SJSA1 (cell line): Measurements from ENCODE around the gene DNAJC12. TPM values are rescaled to one million over a fixed set of nuclear protein-coding genes. Genes with fewer than 3 reads are reported as not detected.
"Not testable (repeated sequence)": the region's sequence is repeated elsewhere in the genome, so short reads cannot be mapped to it uniquely, and the experiment has no call there.

Experiments
- DNase-seq, 2 experiments: peaks; one replicate each; pipeline ENCODE4 v3.0.0-alpha.2; 2015 to 2020; ENCODE audit warnings: low spot score in 2 of 2, low read depth in 1 of 2
- H3K27ac ChIP-seq: fragments of 250-450 bp; sonication (Bioruptor Pico); 2 replicates; pipeline ENCODE4 v1.5.1; 2020; ENCODE audit warnings: mild to moderate bottlenecking, moderate library complexity
- H3K27me3 ChIP-seq: fragments of 250-450 bp; sonication (Bioruptor Pico); replicated peaks from 2 replicates; pipeline ENCODE4 v1.5.1; 2020; ENCODE audit warnings: mild to moderate bottlenecking, moderate library complexity
- H3K36me3 ChIP-seq: fragments of 250-450 bp; sonication (Bioruptor Pico); 2 replicates; pipeline ENCODE4 v1.5.1; 2020; ENCODE audit warnings: mild to moderate bottlenecking
- H3K4me1 ChIP-seq: fragments of 250-450 bp; sonication (Bioruptor Pico); replicated peaks from 2 replicates; pipeline ENCODE4 v1.6.1; 2021; ENCODE audit warnings: mild to moderate bottlenecking
- H3K4me3 ChIP-seq: fragments of 250-450 bp; sonication (Bioruptor Pico); 2 replicates; pipeline ENCODE4 v1.5.1; 2020; ENCODE audit warnings: mild to moderate bottlenecking
- H3K9me3 ChIP-seq: fragments of 250-450 bp; sonication (Bioruptor Pico); replicated peaks from 2 replicates; pipeline ENCODE4 v1.5.1; 2020; ENCODE audit warnings: mild to moderate bottlenecking
- total RNA-seq: library from RNA; depleted of rRNA; stranded (reverse); fragments of >200 nt; shearing (Covaris generic); gene quantifications from 2 replicates; pipeline ENCODE4 v1.2.3, GENCODE V29; 2014

DNAJC12 gene
- total RNA-seq, 1 experiment from 2014 or later: 1.1 TPM

DNA sequence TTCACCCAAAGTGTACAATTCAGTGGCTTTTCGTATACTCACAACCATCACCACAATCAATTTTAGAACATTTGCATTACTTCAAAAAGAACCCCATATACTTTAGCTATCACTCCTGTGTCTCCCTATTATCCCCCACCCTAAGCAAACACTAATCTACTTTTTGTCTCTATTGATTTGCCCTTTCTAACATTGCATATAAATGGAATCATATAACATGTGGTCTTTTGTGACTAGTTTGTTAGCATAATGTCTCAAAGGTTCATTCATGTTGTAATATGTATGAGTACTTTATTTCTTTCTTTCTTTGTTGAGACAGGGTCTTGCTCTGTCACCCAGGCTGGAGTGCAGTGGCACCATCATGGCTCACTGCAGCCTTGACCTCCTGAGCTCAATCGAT lies 21.0 kb upstream of the DNAJC12 start:
- Histone ChIP-seq H3K27me3 (no peaks in the 10 kb centered on the region), H3K9me3 (no peaks in the 10 kb centered on the region), H3K36me3 (no peaks in the 10 kb centered on the region), H3K4me1 (no peaks in the 10 kb centered on the region), H3K27ac (no peak overlapping the region), H3K4me3 (no peak overlapping the region)
- DNase-seq: no peak

DNA sequence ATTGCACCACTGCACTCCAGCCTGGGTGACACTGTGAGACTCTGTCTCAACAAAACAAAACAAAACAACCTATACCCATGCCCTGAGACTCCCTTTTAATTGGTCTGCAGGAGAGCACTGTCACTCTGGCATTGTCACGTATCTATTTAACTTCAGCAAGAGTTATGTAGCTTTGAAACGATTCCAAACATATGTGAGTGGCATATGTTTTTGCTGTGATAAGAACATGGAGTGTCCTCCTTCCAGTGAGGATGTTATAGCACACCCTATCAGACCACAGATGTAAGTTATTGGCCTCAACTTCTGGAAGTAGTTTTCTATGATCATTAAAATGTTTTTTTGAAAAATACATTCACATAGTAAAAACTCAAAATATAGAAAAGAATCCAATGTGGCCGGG lies 15.5 kb upstream of the DNAJC12 start:
- H3K27me3 ChIP-seq: no peaks in the 10 kb centered on the region
- H3K4me3 ChIP-seq: no peak overlapping the region
- H3K4me1 ChIP-seq: peaks cover 6% of the 10 kb centered on the region
- H3K36me3 ChIP-seq: 0 out of 2 replicates have a peak, but pooled peaks cover 4% of the 10 kb centered on the region
- no peaks in the 10 kb centered on the region for H3K9me3 ChIP-seq
- no peak overlapping the region for H3K27ac ChIP-seq
- no peak for DNase-seq

DNA sequence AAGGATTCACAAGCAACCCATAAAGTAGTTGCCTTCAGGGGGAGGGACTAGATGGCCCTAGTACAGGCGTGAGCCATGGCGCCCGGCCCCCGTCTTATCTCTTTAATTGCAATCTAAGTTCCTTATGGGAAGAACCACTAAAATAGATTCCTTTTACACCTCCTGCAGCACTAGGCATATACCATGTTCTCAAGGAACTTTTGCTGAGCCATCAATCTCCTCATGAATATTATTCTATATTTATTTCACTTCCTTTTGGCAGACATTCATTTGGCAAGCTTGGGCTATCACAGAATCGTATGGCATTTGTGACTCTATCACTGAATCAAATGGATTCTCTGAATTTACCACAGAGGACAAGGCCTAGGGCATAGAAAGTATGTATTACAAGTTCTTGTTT lies 14.8 kb upstream of the DNAJC12 start:
- no peaks in the 10 kb centered on the region for H3K9me3 ChIP-seq
- H3K36me3 ChIP-seq: 0 out of 2 replicates have a peak, but pooled peaks cover 4% of the 10 kb centered on the region
- peak in 1 of 2 experiments; percentile 10 for DNase-seq
- H3K27ac ChIP-seq: no peak overlapping the region
- H3K4me3 ChIP-seq: no peak overlapping the region
- H3K27me3 ChIP-seq: no peaks in the 10 kb centered on the region
- peaks cover 6% of the 10 kb centered on the region for H3K4me1 ChIP-seq

- Histone ChIP-seq H3K27ac (no peak overlapping the region), H3K36me3 (0 out of 2 replicates have a peak, but pooled peaks cover 4% of the 10 kb centered on the region), H3K4me3 (no peak overlapping the region), H3K9me3 (no peaks in the 10 kb centered on the region), H3K4me1 (peaks cover 6% of the 10 kb centered on the region), H3K27me3 (no peaks in the 10 kb centered on the region)
- DNase-seq: no peak
These were observed 13.2 kb upstream of the DNAJC12 start for GRCh38 chr10:67851186-67851585.

GRCh38 chr10:67849331-67850011 lies 11.5 kb upstream of the DNAJC12 start:
- no peaks in the 10 kb centered on the region for H3K27me3 ChIP-seq
- H3K27ac ChIP-seq: peak overlapping the region; percentile 80
- H3K4me1 ChIP-seq: peaks cover 6% of the 10 kb centered on the region
- H3K36me3 ChIP-seq: 0 out of 2 replicates have a peak, but pooled peaks cover 4% of the 10 kb centered on the region
- DNase-seq: peak; percentile 91 to 96
- H3K9me3 ChIP-seq: no peaks in the 10 kb centered on the region
- H3K4me3 ChIP-seq: peak overlapping the region; percentile 53

DNA sequence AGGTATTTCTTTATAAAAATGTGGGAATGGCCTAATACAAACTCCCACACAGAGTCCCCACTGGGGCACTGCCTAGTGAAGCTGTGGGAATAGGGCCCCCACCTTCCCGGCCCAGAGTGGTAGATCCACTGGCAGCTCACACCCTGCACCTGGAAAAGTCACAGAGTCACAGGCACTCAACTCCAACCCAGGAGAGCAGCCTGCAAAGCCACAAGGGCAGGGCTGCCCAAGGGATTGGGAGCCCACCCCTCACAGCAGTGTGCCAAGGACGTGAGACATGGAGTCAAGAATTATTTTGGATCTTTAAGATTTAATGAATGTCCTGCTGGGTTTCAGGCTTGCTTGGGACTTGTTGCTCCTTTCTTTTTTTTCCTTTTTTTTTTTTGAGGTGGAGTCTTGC lies 5.3 kb upstream of the DNAJC12 start:
- H3K36me3 ChIP-seq: no peaks in the 10 kb centered on the region
- peak in 1 of 2 experiments; percentile 14 for DNase-seq
- peaks cover 9% of the 10 kb centered on the region; the same call in 1 of the 2 replicates for H3K9me3 ChIP-seq
- H3K4me3 ChIP-seq: no peak overlapping the region
- H3K27ac ChIP-seq: no peak overlapping the region
- no peaks in the 10 kb centered on the region for H3K27me3 ChIP-seq
- H3K4me1 ChIP-seq: no peaks in the 10 kb centered on the region

DNA sequence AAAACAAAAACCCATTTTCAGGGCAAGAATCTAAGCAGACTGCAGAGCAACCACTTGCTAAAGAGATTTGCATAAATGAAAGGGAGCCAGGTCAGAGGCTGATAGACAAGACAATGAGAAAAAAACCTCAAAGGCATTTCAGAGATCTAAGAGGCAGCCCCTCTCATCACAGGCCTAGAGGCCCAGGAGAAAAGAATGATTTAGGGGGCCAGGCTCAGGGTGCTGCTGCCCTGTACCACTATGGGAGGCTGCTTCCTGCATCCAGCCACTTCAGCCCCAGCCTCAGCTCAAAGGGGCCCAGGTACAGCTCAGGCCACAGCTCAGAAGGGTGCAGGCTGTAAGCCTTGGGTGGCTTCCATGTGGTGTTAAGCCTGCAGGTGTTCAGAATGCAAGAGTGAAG lies 3.7 kb upstream of the DNAJC12 start:
- Histone ChIP-seq H3K4me3 (no peak overlapping the region), H3K36me3 (no peaks in the 10 kb centered on the region), H3K9me3 (peaks cover 9% of the 10 kb centered on the region; the same call in 1 of the 2 replicates), H3K4me1 (no peaks in the 10 kb centered on the region), H3K27ac (no peak overlapping the region), H3K27me3 (no peaks in the 10 kb centered on the region)
- peak in 1 of 2 experiments; percentile 12 for DNase-seq

DNA sequence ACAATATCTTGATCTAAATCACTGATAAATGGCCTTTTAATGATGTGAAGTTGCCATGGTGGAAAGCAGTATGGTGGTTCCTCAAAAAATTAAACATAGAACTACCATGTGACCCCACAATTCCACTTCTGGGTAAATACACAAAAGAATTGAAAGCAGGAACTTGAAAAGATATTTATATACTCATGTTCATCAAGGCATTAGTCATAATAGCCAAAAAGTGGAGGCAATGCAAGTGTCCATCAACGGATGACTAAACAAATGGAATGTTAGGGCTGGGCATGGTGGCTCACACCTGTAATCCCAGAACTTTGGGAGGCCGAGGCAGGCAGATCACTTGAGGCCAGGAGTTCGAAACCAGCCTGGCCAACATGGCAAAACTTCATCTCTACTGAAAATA lies 2.0 kb upstream of the DNAJC12 start:
- H3K27ac ChIP-seq: no peak overlapping the region
- DNase-seq: peak in 1 of 2 experiments; percentile 25
- no peaks in the 10 kb centered on the region for H3K4me1 ChIP-seq
- H3K27me3 ChIP-seq: no peaks in the 10 kb centered on the region
- no peaks in the 10 kb centered on the region for H3K36me3 ChIP-seq
- H3K9me3 ChIP-seq: peaks cover 9% of the 10 kb centered on the region; the same call in 1 of the 2 replicates
- no peak overlapping the region for H3K4me3 ChIP-seq

- not testable (repeated sequence) for H3K4me3 ChIP-seq, H3K27ac ChIP-seq, H3K9me3 ChIP-seq, H3K4me1 ChIP-seq, H3K36me3 ChIP-seq, H3K27me3 ChIP-seq
- DNase-seq: peak in 1 of 2 experiments; percentile 27
These were observed 1.5 kb upstream of the DNAJC12 start for GRCh38 chr10:67839511-67839910.

GRCh38 chr10:67836972-67837371 lies 1.0 kb downstream of the DNAJC12 start:
- DNase-seq: no peak
- Histone ChIP-seq H3K4me3 (no peak overlapping the region), H3K36me3 (no peaks in the 10 kb centered on the region), H3K27me3 (no peaks in the 10 kb centered on the region), H3K27ac (no peak overlapping the region), H3K9me3 (peaks cover 9% of the 10 kb centered on the region; the same call in 1 of the 2 replicates), H3K4me1 (no peaks in the 10 kb centered on the region)

GRCh38 chr10:67836488-67836887 lies 1.5 kb downstream of the DNAJC12 start:
- Histone ChIP-seq H3K4me1 (no peaks in the 10 kb centered on the region), H3K9me3 (peaks cover 4% of the 10 kb centered on the region; the same call in 1 of the 2 replicates), H3K36me3 (no peaks in the 10 kb centered on the region), H3K27me3 (no peaks in the 10 kb centered on the region), H3K4me3 (no peak overlapping the region), H3K27ac (no peak overlapping the region)
- no peak for DNase-seq

DNA sequence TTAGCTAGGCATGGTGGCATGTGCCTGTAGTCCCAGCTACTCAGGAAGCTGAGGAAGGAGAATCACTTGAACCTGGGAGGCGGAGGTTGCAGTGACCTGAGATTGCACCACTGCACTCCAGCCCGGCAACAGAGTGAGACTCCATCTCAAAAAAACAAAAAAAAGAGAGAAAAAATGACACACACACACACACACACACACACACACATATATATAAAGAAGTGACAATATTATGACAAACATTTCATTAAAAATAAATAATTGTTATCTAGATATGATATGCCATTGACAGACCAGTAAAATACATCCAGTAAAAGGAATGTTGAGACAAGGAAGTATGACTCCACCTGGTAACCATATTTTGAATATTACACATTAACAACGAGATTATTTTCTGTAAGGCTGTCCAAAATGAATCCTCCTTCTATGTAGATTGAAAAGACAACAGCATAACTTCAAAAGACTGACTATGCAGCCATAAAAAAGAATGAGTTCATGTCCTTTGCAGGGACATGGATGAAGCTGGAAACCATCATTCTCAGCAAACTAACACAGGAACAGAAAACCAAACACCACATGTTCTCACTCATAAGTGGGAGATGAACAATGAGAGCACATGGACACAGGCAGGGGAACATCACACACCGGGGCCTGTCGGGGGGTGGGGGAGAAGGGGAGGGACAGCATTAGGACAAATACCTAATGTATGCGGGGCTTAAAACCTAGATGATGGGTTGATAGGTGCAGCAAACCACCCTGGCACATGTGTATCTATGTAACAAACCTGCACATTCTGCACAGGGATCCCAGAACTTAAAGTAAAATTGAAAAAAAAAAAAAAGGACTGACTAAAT lies 2.2 kb downstream of the DNAJC12 start:
- H3K4me3 ChIP-seq, H3K27ac ChIP-seq, H3K27me3 ChIP-seq, H3K36me3 ChIP-seq, H3K4me1 ChIP-seq, H3K9me3 ChIP-seq: not testable (repeated sequence)
- DNase-seq: peak in 1 of 2 experiments; percentile 3

DNA sequence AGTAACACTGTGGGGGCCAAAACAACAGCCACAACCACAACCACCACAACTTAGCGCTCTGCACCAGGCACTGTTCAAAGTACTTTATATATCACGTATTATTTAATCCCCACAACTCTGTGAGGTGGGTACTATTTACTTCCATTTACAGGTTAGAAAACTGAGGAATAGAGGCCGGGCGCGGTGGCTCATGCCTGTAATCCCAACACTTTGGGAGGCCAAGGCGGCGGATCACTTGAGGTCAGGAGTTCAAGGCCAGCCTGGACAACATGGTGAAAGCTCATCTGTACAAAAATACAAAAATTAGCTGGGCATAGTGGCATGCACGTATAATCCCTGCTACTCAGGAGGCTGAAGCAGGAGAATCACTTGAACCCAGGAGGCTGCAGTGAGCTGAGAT lies 3.6 kb downstream of the DNAJC12 start:
- H3K9me3 ChIP-seq: no peaks in the 10 kb centered on the region
- H3K27me3 ChIP-seq: no peaks in the 10 kb centered on the region
- H3K4me3 ChIP-seq: no peak overlapping the region
- peak in 1 of 2 experiments; percentile 5 for DNase-seq
- no peaks in the 10 kb centered on the region for H3K36me3 ChIP-seq
- H3K4me1 ChIP-seq: no peaks in the 10 kb centered on the region
- H3K27ac ChIP-seq: no peak overlapping the region

DNA sequence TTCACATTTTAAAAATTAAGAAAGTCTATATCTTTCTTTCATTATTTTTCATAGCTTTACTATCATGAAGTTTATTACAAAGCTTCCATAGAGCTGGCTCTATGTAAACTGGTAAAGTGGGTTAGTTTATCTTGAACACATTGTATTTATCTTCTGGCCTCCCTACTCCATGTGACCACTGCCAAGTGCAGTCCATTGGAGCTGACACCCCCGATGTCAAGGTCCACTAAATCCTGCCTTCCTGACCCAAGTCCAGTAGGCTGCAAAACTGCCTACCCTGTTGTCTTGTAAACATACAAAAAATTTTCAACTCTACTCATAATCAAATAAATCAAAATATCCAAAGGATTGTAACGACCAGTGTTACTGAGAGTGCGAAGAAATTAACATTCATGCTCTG lies 10.2 kb downstream of the DNAJC12 start:
- no peaks in the 10 kb centered on the region for H3K9me3 ChIP-seq
- no peak overlapping the region for H3K27ac ChIP-seq
- H3K4me1 ChIP-seq: peaks cover 9% of the 10 kb centered on the region
- no peak for DNase-seq
- H3K27me3 ChIP-seq: no peaks in the 10 kb centered on the region
- no peak overlapping the region for H3K4me3 ChIP-seq
- H3K36me3 ChIP-seq: no peaks in the 10 kb centered on the region
